IMR-90 (cell line): ENCODE data around the gene STIM1. TPM values are rescaled to one million over a fixed set of nuclear protein-coding genes. Genes with fewer than 3 reads are reported as not detected.

Experiments used
- ATAC-seq: fragments of 200-7000 bp; cut with Tn5 transposase; 2 replicates; pipeline ENCODE4 v1.9.1; 2020; ENCODE audit warnings: low read depth, mild to moderate bottlenecking, moderate library complexity
- BruUV-seq: library from RNA; stranded (reverse); fragments of 400-500 nt; replicated peaks from 2 replicates; lab custom pipeline; 2021; lab: Mats Ljungman, UMichigan
- CTCF ChIA-PET: fragments of 300-600 bp; formaldehyde crosslinking; extraction: SDS; loops from one replicate; lab custom pipeline; 2021; ENCODE audit warnings: antibody characterized with exemption; lab: Yijun Ruan, JAX
- POLR2A ChIA-PET: fragments of 300-600 bp; sonication (Branson Sonifier 250); formaldehyde crosslinking; loops from one replicate; lab custom pipeline; 2022; ENCODE audit warnings: antibody characterized with exemption; ENCODE audit not compliant: unreplicated experiment; lab: Charles Lee
- DNase-seq: peaks from one replicate; pipeline ENCODE4 v3.0.0; 2013
- H2AFZ ChIP-seq: replicated peaks from 2 replicates; pipeline ENCODE3; 2013; ENCODE audit warnings: low read length, mild to moderate bottlenecking; ENCODE audit not compliant: poor library complexity
- H2AK5ac ChIP-seq: 2 replicates; pipeline ENCODE4 v1.6.1; 2013; ENCODE audit warnings: low read depth, low read length, inconsistent platforms
- H2AK9ac ChIP-seq: replicated peaks from 2 replicates; pipeline ENCODE3; 2013; ENCODE audit warnings: mild to moderate bottlenecking, low read depth, low read length, moderate library complexity; ENCODE audit not compliant: poor library complexity
- H2BK120ac ChIP-seq: 2 replicates; pipeline ENCODE4 v1.6.1; 2013; ENCODE audit warnings: low read depth, low read length, inconsistent platforms
- H2BK15ac ChIP-seq: 3 replicates; pipeline ENCODE4 v1.6.1; 2013; ENCODE audit warnings: low read depth, low read length, inconsistent platforms
- H2BK20ac ChIP-seq: 2 replicates; pipeline ENCODE4 v1.6.1; 2013; ENCODE audit warnings: low read depth, mild to moderate bottlenecking, inconsistent platforms, low read length, moderate library complexity
- H2BK5ac ChIP-seq: 2 replicates; pipeline ENCODE4 v1.6.1; 2013; ENCODE audit warnings: mild to moderate bottlenecking, low read depth, low read length, inconsistent platforms; ENCODE audit not compliant: poor library complexity, severe bottlenecking
- H3K14ac ChIP-seq: replicated peaks from 2 replicates; pipeline ENCODE4 v1.6.1; 2013; ENCODE audit warnings: low read depth, low read length, inconsistent platforms
- H3K18ac ChIP-seq: 2 replicates; pipeline ENCODE4 v1.6.1; 2013; ENCODE audit warnings: low read depth, low read length, control low read depth
- H3K23ac ChIP-seq: 2 replicates; pipeline ENCODE4 v1.6.1; 2013; ENCODE audit warnings: low read depth, low read length, inconsistent platforms
- H3K27ac ChIP-seq: 2 replicates; pipeline ENCODE4 v1.5.1; 2013; ENCODE audit warnings: mild to moderate bottlenecking, control low read depth, low read length; ENCODE audit not compliant: insufficient read depth
- H3K27me3 ChIP-seq: 2 replicates; pipeline ENCODE4 v1.6.1; 2013; ENCODE audit warnings: low read length; ENCODE audit not compliant: control insufficient read depth, insufficient read depth
- H3K36me3 ChIP-seq: 2 replicates; pipeline ENCODE4 v1.6.1; 2013; ENCODE audit warnings: low read length, mixed read lengths; ENCODE audit not compliant: control insufficient read depth, insufficient read depth
- H3K4ac ChIP-seq: 2 replicates; pipeline ENCODE4 v1.6.1; 2013; ENCODE audit warnings: low read depth, low read length, inconsistent platforms
- H3K4me1 ChIP-seq: 2 replicates; pipeline ENCODE4 v1.6.1; 2013; ENCODE audit warnings: low read length, mixed read lengths; ENCODE audit not compliant: control insufficient read depth, insufficient read depth
- H3K4me2 ChIP-seq: 2 replicates; pipeline ENCODE4 v1.6.1; 2013; ENCODE audit warnings: low read depth, mild to moderate bottlenecking, control low read depth, low read length, moderate library complexity
- H3K4me3 ChIP-seq: 2 replicates; pipeline ENCODE4 v1.5.1; 2013; ENCODE audit warnings: low read depth, mild to moderate bottlenecking, control low read depth, low read length, moderate library complexity; ENCODE audit not compliant: insufficient read depth
- H3K56ac ChIP-seq: 2 replicates; pipeline ENCODE4 v1.6.1; 2013; ENCODE audit warnings: low read length, inconsistent platforms; ENCODE audit not compliant: insufficient read depth; ENCODE audit errors: extremely low read depth
- H3K79me1 ChIP-seq, 2 experiments: 2 replicates each; pipeline ENCODE4 v1.6.1; 2013; ENCODE audit warnings: low read length in 2 of 2, inconsistent platforms in 1 of 2, low read depth in 1 of 2
- H3K9ac ChIP-seq: 2 replicates; pipeline ENCODE4 v1.6.1; 2013; ENCODE audit warnings: low read depth, low read length, control low read depth
- H3K9me1 ChIP-seq: 2 replicates; pipeline ENCODE4 v1.6.1; 2013; ENCODE audit warnings: low read length, inconsistent platforms; ENCODE audit not compliant: insufficient read depth
- H3K9me3 ChIP-seq: 2 replicates; pipeline ENCODE4 v1.6.1; 2013; ENCODE audit warnings: low read length; ENCODE audit not compliant: control insufficient read depth, insufficient read depth
- H4K20me1 ChIP-seq: 2 replicates; pipeline ENCODE4 v1.6.1; 2013; ENCODE audit warnings: low read length, inconsistent platforms; ENCODE audit not compliant: insufficient read depth
- H4K5ac ChIP-seq: 2 replicates; pipeline ENCODE4 v1.6.1; 2013; ENCODE audit warnings: mild to moderate bottlenecking, low read depth, low read length, control low read depth
- H4K8ac ChIP-seq, 2 experiments: 2 replicates each; pipeline ENCODE4 v1.6.1; 2013; ENCODE audit warnings: low read depth in 2 of 2, low read length in 2 of 2, control low read depth in 1 of 2, inconsistent platforms in 1 of 2
- H4K91ac ChIP-seq: 2 replicates; pipeline ENCODE4 v1.6.1; 2013; ENCODE audit warnings: low read depth, low read length, inconsistent platforms; ENCODE audit not compliant: insufficient read depth
- CEBPB ChIP-seq: IDR thresholded peaks from 2 replicates; pipeline ENCODE4 v1.6.1; 2012; ENCODE audit warnings: low read depth, low read length, improper control_type of control experiment
- ELK1 ChIP-seq: fragments of 150-350 bp; IDR thresholded peaks from 2 replicates; pipeline ENCODE4 v1.6.1; 2016; ENCODE audit warnings: low read depth, mild to moderate bottlenecking, low read length, moderate library complexity, borderline replicate concordance
- FOS ChIP-seq: fragments of 150-350 bp; IDR thresholded peaks from 2 replicates; pipeline ENCODE4 v1.6.1; 2016; ENCODE audit warnings: low read depth, low read length
- MAZ ChIP-seq: IDR thresholded peaks from 2 replicates; pipeline ENCODE4 v1.6.1; 2012; ENCODE audit warnings: low read depth, mild to moderate bottlenecking, low read length, improper control_type of control experiment, moderate library complexity, borderline replicate concordance
- NFE2L2 ChIP-seq: fragments of 150-350 bp; IDR thresholded peaks from 2 replicates; pipeline ENCODE4 v1.6.1; 2016; ENCODE audit warnings: low read depth, mild to moderate bottlenecking, low read length
- POLR2A ChIP-seq: IDR thresholded peaks from 2 replicates; pipeline ENCODE4 v1.6.1; 2012; ENCODE audit warnings: mild to moderate bottlenecking, low read depth, low read length
- RCOR1 ChIP-seq: IDR thresholded peaks from 2 replicates; pipeline ENCODE4 v1.6.1; 2012; ENCODE audit warnings: mild to moderate bottlenecking, low read length, improper control_type of control experiment; ENCODE audit not compliant: insufficient replicate concordance
- SMC3 ChIP-seq: fragments of 150-350 bp; IDR thresholded peaks from 2 replicates; pipeline ENCODE4 v1.6.1; 2016; ENCODE audit warnings: low read depth, mild to moderate bottlenecking, antibody characterized with exemption, low read length, moderate library complexity
- USF2 ChIP-seq: fragments of 150-350 bp; IDR thresholded peaks from 2 replicates; pipeline ENCODE4 v1.6.1; 2017; ENCODE audit warnings: mild to moderate bottlenecking, antibody characterized with exemption, low read length, low read depth
- WGBS, 2 experiments: methylation state at CpG; one replicate each; pipeline versions ENCODE4 v1.1.5 to v1.1.7; 2013; ENCODE audit warnings: missing lambda C conversion rate in 2 of 2; ENCODE audit not compliant: insufficient read length in 1 of 2; ENCODE audit errors: extremely low coverage in 2 of 2; 5-methylcytosine and 5-hydroxymethylcytosine counted together
- dilution Hi-C: fragments of 300-500 bp; cut with HindIII; formaldehyde crosslinking; loops from one replicate; pipeline ENCODE4 v1.14.3; 2018; ENCODE audit warnings: low sequenced_read_pairs; ENCODE audit not compliant: unreplicated experiment
- in situ Hi-C: fragments of 300-500 bp; cut with MboI; formaldehyde crosslinking; loops from 3 replicates; pipeline ENCODE4 v1.14.3; 2019; ENCODE audit warnings: low sequenced_read_pairs, inconsistent platforms, mixed read lengths
- intact Hi-C: fragments of 100-400 bp; cut with micrococcal nuclease; formaldehyde crosslinking; loops from 2 replicates; pipeline ENCODE4 v1.10.0; 2022
- polyA plus RNA-seq, 3 experiments: library from polyadenylated mRNA; depleted of rRNA; stranded (reverse); fragments of >200 nt; gene quantifications; 2 replicates each; pipeline ENCODE4 v1.2.3, GENCODE V29; 2012; ENCODE audit warnings: low replicate concordance in 1 of 3
- total RNA-seq: library from RNA; depleted of rRNA; stranded (reverse); fragments of >200 nt; gene quantifications from 2 replicates; pipeline ENCODE4 v1.2.3, GENCODE V29; 2012

STIM1 gene
- total and polyA plus RNA-seq, 2 of the 4 experiments (the other 2 are of a cell fraction) = 17.9 to 23.0 TPM

DNA sequence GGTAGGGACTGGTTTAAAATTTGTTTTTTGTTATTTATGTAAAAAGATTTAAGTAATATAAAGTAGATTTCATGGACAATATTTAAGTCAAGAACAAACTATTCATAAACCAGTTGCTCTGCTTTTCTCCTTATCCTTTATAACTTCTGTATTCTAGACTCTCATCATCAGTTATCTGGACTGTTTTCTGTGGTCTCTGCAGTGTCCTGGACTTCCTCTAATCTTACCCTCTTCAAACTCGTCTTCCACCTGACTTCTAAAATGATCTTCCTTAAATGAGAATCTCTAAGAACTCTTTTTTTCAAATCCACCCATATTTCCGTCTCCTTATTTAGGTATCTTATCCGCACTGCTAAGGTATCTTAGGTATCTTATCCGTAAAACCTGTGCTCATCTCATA, 247.2 kb downstream of the STIM1 start:
- Histone ChIP-seq H2BK15ac (no peak overlapping the region), H2AK5ac (no peak overlapping the region), H3K9ac (no peak overlapping the region), H4K91ac (no peak overlapping the region), H3K79me1 (peaks cover 23 to 45% of the 10 kb centered on the region in 2 experiments), H2AFZ (no peak overlapping the region), H3K4me2 (no peak overlapping the region), H3K18ac (no peak overlapping the region), H3K4me3 (no peak overlapping the region), H3K23ac (no peak overlapping the region), H3K4me1 (no peaks in the 10 kb centered on the region), H3K4ac (no peak overlapping the region), H3K14ac (no peak overlapping the region), H2AK9ac (no peak overlapping the region), H2BK120ac (no peak overlapping the region), H3K9me3 (no peaks in the 10 kb centered on the region), H3K9me1 (peaks cover 5% of the 10 kb centered on the region; the same call in 1 of the 2 replicates), H3K27me3 (no peaks in the 10 kb centered on the region), H4K5ac (no peak overlapping the region), H2BK20ac (no peak overlapping the region), H4K20me1 (no peaks in the 10 kb centered on the region; the same call in 1 of the 2 replicates), H3K56ac (no peak overlapping the region), H3K36me3 (peaks cover 9% of the 10 kb centered on the region), H4K8ac (no peak overlapping the region), H2BK5ac (no peak overlapping the region), H3K27ac (no peak overlapping the region)
- ATAC-seq (no peak), DNase-seq (no peak)
- ChIA-PET POLR2A (no interaction called here), CTCF (no interaction called here)
- no TSS peak for BruUV-seq
- TF ChIP-seq FOS = no peak
- TF ChIP-seq USF2 = no peak
- no peak for TF ChIP-seq ELK1
- TF ChIP-seq POLR2A = no peak
- TF ChIP-seq RCOR1 = no peak
- no peak for TF ChIP-seq SMC3
- TF ChIP-seq NFE2L2 = no peak
- TF ChIP-seq MAZ = no peak
- no peak for TF ChIP-seq CEBPB
- dilution Hi-C loops (no loop called here), intact Hi-C loops (no loop called here), in situ Hi-C loops (no loop called here)
- WGBS, 2 experiments = 100% methylated on average over 1 of the region's 4 CpGs
